ENCODE data around the gene HAUS5.

DNA sequence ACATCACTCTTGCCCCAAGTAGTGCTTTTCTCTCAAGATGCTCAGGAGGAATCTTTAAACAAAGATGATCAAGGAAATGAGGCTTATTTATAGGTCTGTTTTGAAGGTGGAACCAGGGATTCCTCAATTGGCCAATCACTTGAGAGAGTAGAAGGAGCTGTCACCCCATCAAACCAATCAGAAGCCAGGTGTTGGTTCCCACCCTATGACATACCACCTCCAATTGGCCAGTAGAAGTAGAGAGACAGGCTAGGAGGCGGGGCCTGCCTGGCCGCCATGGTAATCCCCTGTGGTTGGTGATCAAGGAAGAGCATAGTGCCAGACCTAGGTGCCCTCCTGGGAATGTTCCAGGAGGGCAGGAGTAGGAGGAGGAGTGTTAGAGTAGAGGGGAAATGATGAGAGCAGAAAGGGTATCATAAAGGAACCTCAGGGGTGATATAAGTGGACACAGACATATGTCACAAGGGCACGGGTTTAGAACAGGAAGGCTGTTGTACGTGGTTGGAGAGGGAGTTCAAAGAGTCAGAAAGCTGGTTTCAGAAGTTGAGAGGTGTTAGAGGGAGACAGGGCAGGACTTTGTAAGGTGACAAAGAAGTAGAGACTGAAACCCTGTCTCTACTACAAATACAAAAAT is 16.1 kb upstream of the HAUS5 start:
- TF ChIP-seq, protein P1, sequence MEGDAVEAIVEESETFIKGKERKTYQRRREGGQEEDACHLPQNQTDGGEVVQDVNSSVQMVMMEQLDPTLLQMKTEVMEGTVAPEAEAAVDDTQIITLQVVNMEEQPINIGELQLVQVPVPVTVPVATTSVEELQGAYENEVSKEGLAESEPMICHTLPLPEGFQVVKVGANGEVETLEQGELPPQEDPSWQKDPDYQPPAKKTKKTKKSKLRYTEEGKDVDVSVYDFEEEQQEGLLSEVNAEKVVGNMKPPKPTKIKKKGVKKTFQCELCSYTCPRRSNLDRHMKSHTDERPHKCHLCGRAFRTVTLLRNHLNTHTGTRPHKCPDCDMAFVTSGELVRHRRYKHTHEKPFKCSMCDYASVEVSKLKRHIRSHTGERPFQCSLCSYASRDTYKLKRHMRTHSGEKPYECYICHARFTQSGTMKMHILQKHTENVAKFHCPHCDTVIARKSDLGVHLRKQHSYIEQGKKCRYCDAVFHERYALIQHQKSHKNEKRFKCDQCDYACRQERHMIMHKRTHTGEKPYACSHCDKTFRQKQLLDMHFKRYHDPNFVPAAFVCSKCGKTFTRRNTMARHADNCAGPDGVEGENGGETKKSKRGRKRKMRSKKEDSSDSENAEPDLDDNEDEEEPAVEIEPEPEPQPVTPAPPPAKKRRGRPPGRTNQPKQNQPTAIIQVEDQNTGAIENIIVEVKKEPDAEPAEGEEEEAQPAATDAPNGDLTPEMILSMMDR (IDR thresholded peaks at IDR 0.05; ENCODE audit: insufficient read depth, low read depth, low read length) = no peak
- no peak for TF ChIP-seq EZH2 (IDR thresholded peaks at IDR 0.05; ENCODE audit: insufficient read depth, low read length)

Data from astrocyte (in vitro differentiated cells and primary cell).